ENCODE results near the gene DST.
A peak's percentile ranks its signal among the peaks of the same experiment; 100 is the strongest.

The DST gene

DNA sequence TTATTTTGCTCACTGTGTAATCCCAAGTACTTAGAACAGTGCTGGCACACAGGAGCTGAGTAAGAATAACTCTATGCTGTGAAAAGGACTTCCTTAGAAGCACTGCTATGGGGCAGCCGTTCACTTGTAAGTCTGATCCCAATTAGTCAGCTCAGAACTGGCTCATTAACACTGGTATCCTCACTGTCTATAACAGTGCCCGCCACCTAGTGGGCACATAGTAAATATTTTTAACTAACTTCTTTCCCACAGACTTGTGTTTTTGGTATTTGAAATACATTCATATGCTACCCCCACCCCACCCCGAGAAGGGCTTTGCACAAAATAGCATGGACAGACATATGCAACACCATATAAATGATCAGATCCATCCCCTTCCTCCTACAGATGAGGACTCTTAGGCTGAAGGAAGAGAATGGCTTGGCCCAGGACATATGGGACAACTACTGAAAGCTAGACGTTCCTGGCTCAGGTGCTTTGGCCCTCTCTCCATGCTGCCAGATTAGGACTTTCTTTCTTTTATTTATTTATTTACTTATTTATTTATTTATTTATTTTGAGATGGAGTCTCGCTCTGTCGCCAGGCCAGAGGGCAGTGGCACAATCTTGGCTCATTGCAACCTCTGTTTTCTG is 47.1 kb downstream of the DST start:
- Histone ChIP-seq H3K79me2 (ENCODE audit: control insufficient read depth, low read length) (no peaks in the 10 kb centered on the region), H3K9me3 (ENCODE audit: control insufficient read depth, insufficient read depth, low read length) (no peaks in the 10 kb centered on the region), H3K27ac (ENCODE audit: low read depth, low read length) (no peak overlapping the region), H3K9me2 (replicated peaks; ENCODE audit: control insufficient read depth, low read length) (no peaks in the 10 kb centered on the region), H3K4me1 (ENCODE audit: control insufficient read depth, low read length) (peaks cover 18% of the 10 kb centered on the region), H4K20me1 (ENCODE audit: control insufficient read depth, insufficient read depth, low read depth, low read length) (no peaks in the 10 kb centered on the region), H3K27me3 (ENCODE audit: control insufficient read depth, low read length) (no peaks in the 10 kb centered on the region), H3F3A (ENCODE audit: control insufficient read depth, insufficient read depth) (no peaks in the 10 kb centered on the region), H3K4me2 (ENCODE audit: low read length) (no peak overlapping the region), H3K36me3 (ENCODE audit: control insufficient read depth, low read length) (peaks cover 3% of the 10 kb centered on the region; the same call in 1 of the 2 replicates), H3K4me3 (ENCODE audit: low read length) (no peak overlapping the region)
- TF ChIP-seq, protein P1, sequence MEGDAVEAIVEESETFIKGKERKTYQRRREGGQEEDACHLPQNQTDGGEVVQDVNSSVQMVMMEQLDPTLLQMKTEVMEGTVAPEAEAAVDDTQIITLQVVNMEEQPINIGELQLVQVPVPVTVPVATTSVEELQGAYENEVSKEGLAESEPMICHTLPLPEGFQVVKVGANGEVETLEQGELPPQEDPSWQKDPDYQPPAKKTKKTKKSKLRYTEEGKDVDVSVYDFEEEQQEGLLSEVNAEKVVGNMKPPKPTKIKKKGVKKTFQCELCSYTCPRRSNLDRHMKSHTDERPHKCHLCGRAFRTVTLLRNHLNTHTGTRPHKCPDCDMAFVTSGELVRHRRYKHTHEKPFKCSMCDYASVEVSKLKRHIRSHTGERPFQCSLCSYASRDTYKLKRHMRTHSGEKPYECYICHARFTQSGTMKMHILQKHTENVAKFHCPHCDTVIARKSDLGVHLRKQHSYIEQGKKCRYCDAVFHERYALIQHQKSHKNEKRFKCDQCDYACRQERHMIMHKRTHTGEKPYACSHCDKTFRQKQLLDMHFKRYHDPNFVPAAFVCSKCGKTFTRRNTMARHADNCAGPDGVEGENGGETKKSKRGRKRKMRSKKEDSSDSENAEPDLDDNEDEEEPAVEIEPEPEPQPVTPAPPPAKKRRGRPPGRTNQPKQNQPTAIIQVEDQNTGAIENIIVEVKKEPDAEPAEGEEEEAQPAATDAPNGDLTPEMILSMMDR (IDR thresholded peaks at IDR 0.05; ENCODE audit: low read depth, low read length, poor library complexity, severe bottlenecking), result peak; percentile 75
- no peak for TF ChIP-seq EZH2phosphoT487 (IDR thresholded peaks at IDR 0.05; ENCODE audit: borderline replicate concordance, low read length)

DNA sequence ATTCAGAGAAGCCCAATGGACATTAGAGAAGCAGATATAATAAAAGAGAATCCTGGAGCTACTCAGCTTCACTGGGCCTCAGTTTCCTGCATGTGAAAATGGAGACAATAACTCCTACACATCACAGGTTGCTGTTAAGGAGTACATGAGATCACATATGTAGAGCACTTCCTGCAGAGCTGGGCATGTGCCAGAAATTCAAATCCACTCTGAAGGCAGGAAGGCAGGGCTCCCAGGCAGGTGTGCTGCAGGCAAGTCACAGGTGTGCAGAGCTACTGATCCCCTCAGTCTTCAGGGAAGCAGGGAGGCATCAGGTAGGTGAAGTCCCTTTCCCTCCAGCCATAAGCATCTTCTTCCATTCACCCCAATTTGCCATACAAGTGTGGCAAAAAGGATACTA is 48.0 kb downstream of the DST start:
- H4K20me1 ChIP-seq (ENCODE audit: control insufficient read depth, insufficient read depth, low read depth, low read length), result no peaks in the 10 kb centered on the region
- no peak overlapping the region for H3K4me3 ChIP-seq (ENCODE audit: low read length)
- H3K4me1 ChIP-seq (ENCODE audit: control insufficient read depth, low read length), result peaks cover 18% of the 10 kb centered on the region
- no peak for TF ChIP-seq EZH2phosphoT487 (IDR thresholded peaks at IDR 0.05; ENCODE audit: borderline replicate concordance, low read length)
- TF ChIP-seq, protein P1 (IDR thresholded peaks at IDR 0.05; ENCODE audit: low read depth, low read length, poor library complexity, severe bottlenecking), result no peak
- no peaks in the 10 kb centered on the region for H3K9me3 ChIP-seq (ENCODE audit: control insufficient read depth, insufficient read depth, low read length)
- H3K79me2 ChIP-seq (ENCODE audit: control insufficient read depth, low read length), result no peaks in the 10 kb centered on the region
- no peaks in the 10 kb centered on the region for H3K27me3 ChIP-seq (ENCODE audit: control insufficient read depth, low read length)
- H3K36me3 ChIP-seq (ENCODE audit: control insufficient read depth, low read length), result peaks cover 3% of the 10 kb centered on the region; the same call in 1 of the 2 replicates
- no peak overlapping the region for H3K4me2 ChIP-seq (ENCODE audit: low read length)
- no peak overlapping the region for H3K27ac ChIP-seq (ENCODE audit: low read depth, low read length)
- H3F3A ChIP-seq (ENCODE audit: control insufficient read depth, insufficient read depth), result no peaks in the 10 kb centered on the region
- no peaks in the 10 kb centered on the region for H3K9me2 ChIP-seq (replicated peaks; ENCODE audit: control insufficient read depth, low read length)

DNA sequence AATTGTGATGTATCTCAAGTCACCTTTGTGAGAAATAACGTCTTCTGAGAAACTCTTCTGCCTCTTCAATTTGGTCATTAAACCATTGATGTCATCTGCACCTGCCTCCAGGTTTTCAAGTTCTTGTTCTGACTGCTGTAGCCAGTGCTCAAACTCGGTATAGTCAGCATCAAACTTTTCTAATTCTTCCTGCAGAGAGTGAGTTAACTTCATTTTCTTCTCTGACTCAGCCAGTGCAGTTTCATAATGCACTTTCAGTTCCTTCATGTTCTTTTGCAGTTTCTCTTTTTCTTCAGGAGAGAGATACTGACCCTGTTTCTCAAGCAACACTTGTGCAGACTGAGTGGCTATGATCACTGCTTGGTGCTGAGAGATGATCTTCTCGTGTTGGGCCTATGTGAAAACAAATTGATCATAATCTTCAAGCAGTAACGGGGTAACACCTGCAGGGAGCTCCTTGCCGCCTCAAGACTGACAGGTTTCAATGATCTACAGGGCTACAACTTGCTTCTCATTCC is 48.8 kb downstream of the DST start:
- Histone ChIP-seq H3K9me3 (ENCODE audit: control insufficient read depth, insufficient read depth, low read length) (no peaks in the 10 kb centered on the region), H3K9me2 (replicated peaks; ENCODE audit: control insufficient read depth, low read length) (no peaks in the 10 kb centered on the region), H3K4me1 (ENCODE audit: control insufficient read depth, low read length) (peaks cover 18% of the 10 kb centered on the region), H3K79me2 (ENCODE audit: control insufficient read depth, low read length) (no peaks in the 10 kb centered on the region), H3F3A (ENCODE audit: control insufficient read depth, insufficient read depth) (no peaks in the 10 kb centered on the region), H3K4me2 (ENCODE audit: low read length) (no peak overlapping the region), H3K27me3 (ENCODE audit: control insufficient read depth, low read length) (no peaks in the 10 kb centered on the region), H4K20me1 (ENCODE audit: control insufficient read depth, insufficient read depth, low read depth, low read length) (no peaks in the 10 kb centered on the region), H3K36me3 (ENCODE audit: control insufficient read depth, low read length) (peaks cover 3% of the 10 kb centered on the region; the same call in 1 of the 2 replicates), H3K4me3 (ENCODE audit: low read length) (no peak overlapping the region), H3K27ac (ENCODE audit: low read depth, low read length) (no peak overlapping the region)
- TF ChIP-seq, protein P1 (IDR thresholded peaks at IDR 0.05; ENCODE audit: low read depth, low read length, poor library complexity, severe bottlenecking), result no peak
- no peak for TF ChIP-seq EZH2phosphoT487 (IDR thresholded peaks at IDR 0.05; ENCODE audit: borderline replicate concordance, low read length)

All from DOHH2 (cell line).